LNCaP clone FGC (cell line): ENCODE data around the gene OR52N5.

ENCODE experiments used
- DNase-seq: peaks from one replicate; pipeline ENCODE4 v3.0.0-alpha.2; 2011; ENCODE audit warnings: low read depth
- H3K4me3 ChIP-seq: 2 replicates; pipeline ENCODE4 v1.5.1; 2011; ENCODE audit warnings: mild to moderate bottlenecking, low read depth, low read length, control low read depth
- TF ChIP-seq, protein P1 (sequence below): IDR thresholded peaks from 2 replicates; pipeline ENCODE4 v1.5.1; 2012; ENCODE audit warnings: mild to moderate bottlenecking; ENCODE audit not compliant: control insufficient read depth, insufficient read depth; ENCODE audit errors: extremely low read depth

OR52N5 gene

DNA sequence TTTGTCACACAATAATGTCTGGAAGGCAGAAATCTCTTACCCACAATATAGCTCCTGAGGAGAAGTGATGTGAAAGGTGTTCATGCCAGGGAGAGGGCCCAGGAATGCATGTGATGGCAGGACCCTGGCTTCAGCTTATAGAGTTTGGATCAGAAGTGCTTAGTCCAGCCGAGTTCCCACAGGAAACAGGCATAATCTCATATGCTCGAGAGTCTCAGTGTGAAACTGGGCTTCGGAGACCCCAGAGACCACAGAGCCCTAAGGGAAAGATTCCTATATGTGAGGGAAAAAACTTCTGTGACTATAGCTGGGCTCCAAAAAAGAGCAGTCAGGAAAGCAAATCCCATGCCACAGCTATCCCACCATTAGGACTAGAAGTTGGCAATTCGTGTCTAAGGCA is at the start of gene OR52N5:
TSS of gene OR52N5 (minus strand) at position 101 of the 400 bp plus-strand sequence. CDS start 4,721 bp downstream, outside the sequence.
- TF ChIP-seq, protein P1, sequence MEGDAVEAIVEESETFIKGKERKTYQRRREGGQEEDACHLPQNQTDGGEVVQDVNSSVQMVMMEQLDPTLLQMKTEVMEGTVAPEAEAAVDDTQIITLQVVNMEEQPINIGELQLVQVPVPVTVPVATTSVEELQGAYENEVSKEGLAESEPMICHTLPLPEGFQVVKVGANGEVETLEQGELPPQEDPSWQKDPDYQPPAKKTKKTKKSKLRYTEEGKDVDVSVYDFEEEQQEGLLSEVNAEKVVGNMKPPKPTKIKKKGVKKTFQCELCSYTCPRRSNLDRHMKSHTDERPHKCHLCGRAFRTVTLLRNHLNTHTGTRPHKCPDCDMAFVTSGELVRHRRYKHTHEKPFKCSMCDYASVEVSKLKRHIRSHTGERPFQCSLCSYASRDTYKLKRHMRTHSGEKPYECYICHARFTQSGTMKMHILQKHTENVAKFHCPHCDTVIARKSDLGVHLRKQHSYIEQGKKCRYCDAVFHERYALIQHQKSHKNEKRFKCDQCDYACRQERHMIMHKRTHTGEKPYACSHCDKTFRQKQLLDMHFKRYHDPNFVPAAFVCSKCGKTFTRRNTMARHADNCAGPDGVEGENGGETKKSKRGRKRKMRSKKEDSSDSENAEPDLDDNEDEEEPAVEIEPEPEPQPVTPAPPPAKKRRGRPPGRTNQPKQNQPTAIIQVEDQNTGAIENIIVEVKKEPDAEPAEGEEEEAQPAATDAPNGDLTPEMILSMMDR, result no peak
- H3K4me3 ChIP-seq, result no peak within 1 kb of the TSS
- no peak for DNase-seq

DNA sequence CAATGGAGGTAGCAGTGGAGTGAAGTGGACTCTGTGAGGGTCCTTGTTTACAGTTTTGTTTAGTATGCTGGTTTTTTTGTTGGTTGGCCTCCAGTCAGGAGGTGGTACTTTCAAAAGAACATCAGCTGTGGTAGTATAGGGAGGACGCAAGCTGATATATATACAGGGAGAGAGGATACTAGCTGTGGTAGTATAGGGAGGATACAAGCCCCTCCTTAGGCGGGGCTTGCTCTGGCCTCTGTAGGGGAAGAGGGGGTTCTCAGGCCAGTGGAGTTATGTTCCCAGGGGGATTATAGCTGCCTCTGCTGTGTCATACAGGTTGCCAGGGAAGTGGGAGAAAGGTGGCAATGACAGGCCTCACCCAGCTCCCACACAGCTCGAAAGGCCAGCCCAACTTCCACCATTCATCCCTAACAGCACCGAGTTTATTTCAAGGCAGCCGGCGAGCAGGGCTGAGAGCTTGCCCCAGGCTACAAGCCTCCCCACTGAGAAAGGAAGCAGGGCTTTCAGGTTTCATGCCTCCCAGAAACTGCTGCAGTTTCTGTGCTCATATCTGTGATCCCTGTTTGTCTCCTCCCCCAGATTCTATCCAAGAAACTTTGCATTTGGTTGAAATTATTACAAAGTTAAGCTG is 48.2 kb upstream of the OR52N5 start:
- no peak for DNase-seq
- TF ChIP-seq, protein P1, result no peak
- no peak overlapping the region for H3K4me3 ChIP-seq

DNA sequence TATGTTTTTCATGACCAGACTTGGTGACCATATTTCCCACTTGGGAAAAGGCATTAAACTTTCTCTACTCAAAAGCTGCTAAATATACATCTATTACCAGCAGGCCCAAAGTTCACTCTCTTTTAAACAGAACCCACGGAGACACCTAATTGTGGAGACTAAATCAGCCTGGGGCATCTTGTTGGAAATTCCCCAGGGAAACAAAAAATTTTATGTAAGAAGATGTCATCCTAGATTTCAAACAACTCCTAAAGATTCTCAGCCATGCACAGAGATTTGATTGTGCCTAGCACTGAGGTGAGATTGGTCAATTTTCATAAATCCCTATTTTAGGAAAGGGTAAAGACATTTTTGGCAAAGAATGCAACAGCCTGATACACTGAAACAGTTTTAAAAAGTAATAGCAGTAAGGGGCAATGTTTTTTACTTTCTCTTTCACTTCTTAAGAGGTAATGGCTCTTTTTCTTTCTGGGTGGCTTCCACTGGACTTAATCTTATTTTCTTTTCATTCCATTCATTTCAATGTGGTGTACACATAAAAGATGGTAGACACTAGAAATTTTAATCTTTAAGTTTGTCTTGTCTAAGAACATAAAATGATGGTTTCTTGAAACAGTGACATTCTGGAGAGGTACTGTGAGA is 35.2 kb upstream of the OR52N5 start:
- DNase-seq, result no peak

DNA sequence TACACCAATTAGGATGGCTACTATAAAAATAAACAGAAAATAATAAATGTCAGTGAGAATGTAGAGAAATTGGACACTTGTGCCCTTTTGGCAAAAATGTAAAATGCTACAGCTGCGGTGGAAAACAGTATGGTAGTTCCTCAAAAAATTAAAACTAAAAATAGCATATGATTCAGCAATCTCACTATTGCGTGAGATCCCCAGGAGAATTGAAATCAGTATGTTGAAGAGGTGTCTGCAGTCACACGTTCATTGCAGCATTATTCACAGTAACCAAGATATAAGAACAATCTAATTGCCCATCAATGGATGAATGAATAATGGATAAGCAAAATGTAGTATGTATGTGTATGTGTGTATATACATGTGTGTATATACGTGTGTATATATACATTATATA is 32.4 kb upstream of the OR52N5 start:
- TF ChIP-seq, protein P1, result no peak
- no peak overlapping the region for H3K4me3 ChIP-seq
- no peak for DNase-seq

More for the DNA sequence above, 35.2 kb upstream of the OR52N5 start:
- TF ChIP-seq, protein P1, result no peak
- H3K4me3 ChIP-seq, result no peak overlapping the region

DNA sequence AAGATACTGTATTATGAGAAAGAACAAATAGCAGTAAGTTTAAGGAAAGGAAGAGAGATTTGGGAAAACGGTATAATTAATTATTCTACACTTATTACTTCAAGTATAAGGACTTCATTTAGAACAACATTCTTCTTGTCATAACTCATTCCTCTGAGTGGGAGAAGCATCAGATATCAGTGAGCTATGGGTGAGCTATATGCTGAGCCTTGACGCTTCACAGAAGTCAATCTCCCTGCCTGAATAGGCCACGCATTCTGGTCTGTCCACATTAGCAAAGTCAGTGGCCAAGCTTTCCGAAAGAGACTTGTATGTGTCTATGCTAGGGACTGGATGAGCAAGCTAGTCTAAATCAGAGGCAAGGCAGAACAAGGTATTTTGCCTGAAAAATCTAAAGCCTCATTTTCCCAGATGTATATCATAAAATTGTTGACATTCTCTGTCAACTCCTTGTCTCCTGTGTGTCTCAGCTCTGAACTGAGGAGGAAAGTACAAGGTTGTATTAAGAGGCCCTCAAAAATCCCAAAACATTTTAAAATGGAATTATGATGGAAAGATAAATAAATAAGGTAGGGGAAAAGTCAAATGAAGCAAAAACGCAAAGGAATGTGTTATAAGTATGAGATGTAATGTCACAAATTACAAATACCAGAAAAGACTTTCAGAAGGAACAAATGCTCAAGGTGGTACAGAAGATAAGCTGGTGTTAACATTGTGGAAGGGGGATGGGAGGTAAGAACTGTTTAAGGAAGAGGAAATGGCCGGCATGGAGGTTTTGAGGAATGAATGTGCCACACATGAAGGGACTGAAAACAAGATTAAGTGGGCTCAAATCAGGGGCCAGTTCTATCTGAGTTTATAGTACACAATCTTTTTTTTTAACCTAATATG is 27.0 kb upstream of the OR52N5 start:
- TF ChIP-seq, protein P1, result no peak
- no peak overlapping the region for H3K4me3 ChIP-seq
- DNase-seq, result no peak

DNA sequence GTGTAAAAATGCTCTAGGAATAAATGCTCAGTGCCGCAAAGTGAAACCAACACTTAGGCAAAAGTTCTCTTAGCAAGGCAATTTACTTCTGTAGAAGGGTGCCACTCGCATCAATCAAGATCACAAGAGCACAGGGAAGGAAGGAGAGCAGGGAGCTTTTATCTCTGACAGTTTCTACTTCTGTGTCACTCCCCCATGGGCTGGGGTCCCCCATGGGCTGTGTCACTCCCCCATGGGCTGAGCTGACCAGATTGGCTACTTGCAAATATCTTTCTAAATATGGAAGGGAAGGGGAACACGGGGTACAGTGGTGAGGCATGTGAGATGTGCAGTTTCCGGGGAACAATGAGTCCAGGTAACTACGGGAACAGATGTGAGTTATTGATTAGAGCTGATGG is 26.0 kb upstream of the OR52N5 start:
- no peak for DNase-seq
- H3K4me3 ChIP-seq, result peak overlapping the region; percentile 44
- TF ChIP-seq, protein P1, result no peak
